ENCODE data around the gene NTSR1.

Gene NTSR1

DNA sequence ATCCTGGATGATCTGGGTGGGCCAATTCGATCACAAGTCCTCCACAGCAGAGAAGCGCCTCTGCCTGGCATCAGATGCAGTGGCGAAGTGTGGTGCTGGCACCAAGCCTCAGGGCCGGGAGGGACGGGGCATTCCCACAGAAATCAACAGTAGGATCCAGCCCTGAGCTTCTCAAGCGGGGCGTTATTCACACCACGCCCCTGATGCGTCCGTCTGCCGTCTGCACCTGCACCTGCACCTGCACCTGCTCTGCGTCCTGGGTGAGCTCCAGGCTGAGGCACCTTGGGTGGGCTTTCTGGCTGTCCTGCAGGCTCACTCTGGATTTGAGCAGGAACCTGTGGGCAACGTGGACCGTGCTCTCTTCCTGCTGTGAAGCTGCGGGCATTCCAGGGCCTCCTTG, 13.8 kb upstream of the NTSR1 start:
- FAIRE-seq, result no peak

DNA sequence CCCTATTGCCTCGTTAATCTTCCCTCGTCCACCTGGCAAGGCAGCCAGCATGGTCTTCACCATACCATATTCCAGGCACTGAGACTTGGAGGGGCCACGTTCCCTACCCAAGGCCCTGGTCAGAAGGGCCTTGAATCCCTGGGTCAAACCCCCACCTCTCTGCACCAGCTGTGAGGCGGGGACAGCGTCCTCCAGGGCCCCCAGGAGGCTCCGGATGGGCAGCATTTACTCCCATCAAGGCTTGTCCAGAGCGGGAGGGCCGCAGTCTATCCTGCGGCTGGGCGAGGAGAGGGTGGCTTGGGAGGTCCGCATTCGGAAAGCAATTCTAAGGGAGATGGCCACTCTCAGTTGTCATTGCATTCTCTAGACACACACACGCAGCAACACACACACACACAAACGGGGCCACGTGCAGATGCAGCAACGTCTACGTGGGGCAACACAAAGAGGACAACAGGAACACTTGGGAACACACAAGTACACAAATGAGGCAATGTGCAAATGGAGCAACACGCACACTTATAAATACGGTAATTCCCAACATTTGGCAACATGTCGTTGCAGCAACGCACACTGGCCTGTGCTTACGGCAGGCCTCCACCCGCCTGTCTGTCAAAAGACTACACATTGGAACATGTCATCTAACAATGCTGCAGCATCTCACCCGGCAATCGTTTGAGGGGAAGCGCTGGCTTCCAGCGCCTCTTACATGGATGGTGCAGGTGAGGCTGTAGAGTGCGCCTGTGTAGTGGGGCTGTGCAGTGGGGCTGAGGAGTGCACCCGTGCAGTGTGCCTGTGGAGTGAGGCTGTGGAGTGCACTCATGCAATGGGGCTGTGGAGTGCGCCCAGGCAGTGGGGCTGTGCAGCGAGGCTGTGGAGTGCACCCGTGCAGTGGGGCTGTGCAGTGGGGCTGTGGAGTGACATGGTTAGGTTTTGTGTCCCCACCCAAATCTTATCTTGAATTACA, 12.9 kb upstream of the NTSR1 start:
- FAIRE-seq, result no peak

DNA sequence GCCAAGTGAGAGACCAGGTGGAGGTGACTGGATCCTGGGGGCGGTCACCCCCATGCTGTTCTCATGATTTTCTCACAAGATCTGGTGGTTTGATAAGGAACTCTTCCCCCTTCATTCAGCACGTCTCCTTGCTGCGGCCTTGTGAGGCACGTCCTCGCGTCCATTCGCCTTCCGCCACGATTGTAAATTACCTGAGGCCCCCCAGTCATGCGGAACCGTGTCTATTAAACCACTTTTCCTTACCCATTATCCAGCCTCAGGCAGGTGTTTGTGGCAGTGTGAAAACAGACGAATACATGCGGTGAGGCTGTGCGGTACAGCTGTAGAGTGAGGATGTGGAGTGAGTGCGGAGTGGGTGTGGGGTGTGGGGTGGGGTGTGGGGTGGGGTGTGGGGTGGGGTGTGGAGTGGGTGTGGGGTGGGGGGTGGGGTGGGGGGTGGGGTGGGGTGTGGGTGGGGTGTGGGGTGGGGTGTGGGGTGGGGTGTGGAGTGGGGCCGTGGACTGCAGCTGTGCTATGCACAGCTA, 12.1 kb upstream of the NTSR1 start:
- no peak for FAIRE-seq

DNA sequence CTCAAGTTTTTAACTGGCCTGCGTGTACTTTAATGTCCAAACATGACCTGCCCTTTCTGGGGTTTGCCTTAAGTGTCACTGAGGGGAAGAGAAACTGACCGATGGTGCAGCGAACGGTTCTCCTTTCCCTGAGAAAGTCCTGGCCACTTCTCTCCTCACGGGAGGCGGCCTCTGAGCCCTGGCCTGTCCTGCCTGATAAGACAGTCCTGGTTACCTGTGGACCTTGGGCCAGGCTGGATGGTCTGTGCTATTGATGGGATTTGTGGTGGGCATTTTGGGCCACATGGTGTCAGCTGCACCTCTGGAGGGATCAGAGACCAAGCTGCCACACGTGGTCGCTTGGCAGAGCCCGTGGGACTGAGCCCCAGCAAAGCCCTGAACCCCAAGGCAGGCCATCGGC, 11.6 kb upstream of the NTSR1 start:
- FAIRE-seq, result no peak

DNA sequence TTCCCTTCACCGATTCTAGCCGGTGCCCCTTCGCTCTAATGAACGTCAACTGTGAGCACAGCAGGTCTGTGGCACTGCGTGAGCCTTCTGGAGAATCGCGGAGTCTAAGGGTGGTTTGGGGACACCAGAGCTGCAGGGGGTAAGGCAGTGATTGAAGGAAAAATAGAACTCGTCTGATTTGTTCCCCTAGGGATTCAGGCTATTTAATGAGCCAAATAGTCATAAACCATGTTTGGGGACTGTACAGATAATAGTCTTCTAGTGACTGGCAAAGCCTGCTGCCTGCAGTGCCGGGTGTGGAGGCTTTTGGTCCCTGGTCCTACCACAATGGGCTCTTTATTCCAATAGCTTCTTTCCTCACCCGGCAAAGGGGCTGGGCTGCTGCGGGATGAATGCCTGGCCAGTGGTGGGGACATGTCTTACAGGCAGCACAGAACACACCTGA, 11.1 kb upstream of the NTSR1 start:
- no peak for FAIRE-seq

DNA sequence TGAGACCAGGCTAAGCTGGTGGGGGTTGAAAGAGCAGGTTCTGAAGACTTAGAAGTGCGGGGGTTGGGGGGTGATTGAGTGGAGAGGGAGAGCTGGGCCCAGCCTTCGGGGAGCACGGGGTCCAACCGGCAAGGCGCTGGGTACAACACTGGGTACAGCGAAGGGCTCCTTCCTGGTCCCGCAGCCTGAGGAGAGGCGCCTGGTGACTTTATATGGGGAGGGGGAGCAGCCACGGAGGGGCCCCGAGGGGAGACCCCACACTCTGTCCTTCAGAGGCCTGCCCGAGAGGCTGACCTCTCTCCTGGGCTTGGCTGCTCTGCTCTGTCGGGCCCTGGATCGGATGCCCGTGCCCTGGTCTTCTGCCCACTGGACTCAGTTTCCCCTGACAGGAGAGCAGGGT, 10.4 kb upstream of the NTSR1 start:
- no peak for FAIRE-seq

DNA sequence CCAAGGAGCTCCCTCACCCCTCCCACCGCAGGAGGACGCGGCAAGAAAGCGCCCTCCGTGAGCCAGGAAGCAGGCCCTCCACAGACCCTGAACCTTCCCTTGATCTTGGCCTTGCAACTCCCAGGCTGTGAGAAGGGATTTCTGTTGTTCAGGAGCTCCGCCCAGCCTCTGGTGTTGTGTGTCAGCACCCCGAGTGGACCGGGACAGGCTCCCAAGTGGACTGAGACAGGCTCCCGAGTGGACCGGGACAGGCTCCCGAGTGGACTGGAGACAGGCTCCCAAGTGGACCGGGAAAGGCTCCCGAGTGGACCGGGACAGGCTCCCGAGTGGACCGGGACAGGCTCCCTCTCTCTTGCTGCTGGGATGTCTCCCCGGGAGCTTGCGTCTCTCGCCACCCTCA, 9.3 kb upstream of the NTSR1 start:
- no peak for FAIRE-seq

DNA sequence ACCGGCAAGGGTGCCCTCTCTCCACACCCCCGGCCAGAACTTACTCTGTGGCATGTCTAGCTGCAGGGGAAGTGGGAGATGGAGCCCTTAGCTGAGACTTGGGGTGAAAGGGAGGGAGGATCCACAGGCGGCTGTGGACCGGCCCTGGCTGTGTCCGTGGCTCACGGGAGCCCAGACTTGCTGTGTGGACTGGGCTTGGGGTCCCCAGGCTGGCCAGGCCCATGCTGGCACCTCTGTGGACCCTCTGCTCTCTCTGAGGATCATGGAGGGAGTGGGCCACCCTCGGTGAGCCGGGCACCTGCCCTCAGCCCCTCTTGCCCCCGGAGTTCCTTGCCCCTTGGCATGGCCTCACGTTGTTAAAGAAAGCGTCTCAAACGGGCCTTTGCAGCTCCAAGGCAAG, 8.9 kb upstream of the NTSR1 start:
- FAIRE-seq, result no peak

DNA sequence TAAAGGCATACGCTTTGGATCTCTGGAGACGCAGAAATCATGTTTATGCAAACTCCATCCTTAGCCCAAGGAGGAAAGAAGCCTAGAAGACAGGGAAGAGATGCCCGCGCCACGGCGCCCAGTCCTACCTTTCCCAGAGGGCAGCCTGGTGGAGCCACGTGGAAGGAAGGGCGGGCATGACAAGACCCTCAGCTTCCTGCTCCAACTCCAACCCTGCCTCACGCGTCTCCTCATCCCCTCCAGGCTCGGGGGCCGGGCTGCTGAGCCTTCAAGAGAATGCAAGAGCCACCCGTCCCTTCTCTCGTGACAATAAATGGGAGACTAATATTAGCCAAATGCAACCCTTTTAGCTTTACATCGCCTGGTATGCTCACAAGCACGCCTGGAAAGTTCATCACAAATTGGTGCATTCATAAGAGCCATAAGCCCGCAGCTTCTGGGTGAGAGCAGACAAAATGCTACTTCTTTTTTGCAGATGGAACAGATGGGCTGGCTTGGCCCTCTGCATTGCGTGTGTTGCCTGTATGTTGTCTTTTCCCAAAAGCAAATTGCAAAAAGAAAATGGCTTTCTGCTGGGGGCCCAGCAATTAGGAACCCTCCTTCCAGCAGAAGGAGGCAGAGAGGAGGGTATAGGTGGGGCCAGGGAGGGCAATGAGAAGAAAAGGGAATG, 8.2 kb upstream of the NTSR1 start:
- no peak for FAIRE-seq

DNA sequence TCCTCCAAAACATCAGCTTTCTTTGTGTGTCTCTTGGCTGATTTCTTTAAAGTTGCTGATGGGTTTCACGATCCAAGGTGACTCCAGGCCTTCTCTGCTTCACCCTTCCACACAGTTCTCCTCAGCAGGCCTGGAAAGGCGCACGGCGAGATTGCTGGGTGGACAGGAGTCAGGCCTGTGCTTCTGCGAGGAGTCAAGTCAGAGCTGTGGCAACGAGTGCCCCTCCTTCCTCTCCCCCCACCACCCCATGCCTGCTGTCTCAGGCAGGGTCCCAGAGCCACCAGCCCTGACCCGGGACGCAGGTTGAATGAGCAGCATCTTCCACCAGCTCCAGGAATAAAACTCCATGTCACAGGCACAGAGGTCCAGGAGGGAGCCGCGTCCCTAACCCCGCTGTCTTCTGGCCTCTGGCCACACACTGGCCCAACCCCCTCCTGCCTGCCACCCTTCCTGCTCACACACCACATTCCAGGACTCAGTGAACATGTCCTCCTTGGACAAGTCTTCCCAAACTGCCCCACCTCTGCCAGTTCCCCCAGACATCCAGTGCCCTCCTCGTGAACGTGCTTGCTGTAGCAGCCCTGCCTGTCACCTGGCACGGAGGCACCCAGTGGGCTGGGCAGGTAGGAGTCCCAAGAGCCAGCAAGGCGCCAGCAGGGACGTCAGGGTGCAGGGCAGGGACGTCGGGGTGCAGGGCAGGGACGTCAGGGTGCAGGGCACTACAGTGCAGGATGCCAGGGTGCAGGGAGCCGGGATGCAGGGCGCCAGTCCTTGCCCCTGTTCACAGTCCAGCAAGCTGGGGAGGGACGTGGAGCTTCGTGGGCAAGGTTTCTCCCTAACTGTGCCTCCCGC, 7.2 kb upstream of the NTSR1 start:
- FAIRE-seq, result no peak

DNA sequence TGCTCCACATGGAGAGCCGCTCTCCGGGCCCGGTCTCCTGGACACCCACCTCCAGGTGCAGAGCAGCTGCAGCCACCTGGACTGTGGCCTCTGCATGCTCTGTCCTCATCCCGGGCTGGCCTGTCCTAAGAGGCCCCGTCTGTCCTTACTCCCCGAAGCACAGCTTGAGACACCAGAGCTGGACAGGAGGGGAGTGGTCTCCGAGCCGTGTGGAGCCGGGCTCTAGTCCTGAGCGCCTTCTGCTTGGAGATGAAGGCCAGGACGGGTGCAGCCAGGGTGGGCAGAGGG, 6.7 kb upstream of the NTSR1 start:
- FAIRE-seq, result no peak

DNA sequence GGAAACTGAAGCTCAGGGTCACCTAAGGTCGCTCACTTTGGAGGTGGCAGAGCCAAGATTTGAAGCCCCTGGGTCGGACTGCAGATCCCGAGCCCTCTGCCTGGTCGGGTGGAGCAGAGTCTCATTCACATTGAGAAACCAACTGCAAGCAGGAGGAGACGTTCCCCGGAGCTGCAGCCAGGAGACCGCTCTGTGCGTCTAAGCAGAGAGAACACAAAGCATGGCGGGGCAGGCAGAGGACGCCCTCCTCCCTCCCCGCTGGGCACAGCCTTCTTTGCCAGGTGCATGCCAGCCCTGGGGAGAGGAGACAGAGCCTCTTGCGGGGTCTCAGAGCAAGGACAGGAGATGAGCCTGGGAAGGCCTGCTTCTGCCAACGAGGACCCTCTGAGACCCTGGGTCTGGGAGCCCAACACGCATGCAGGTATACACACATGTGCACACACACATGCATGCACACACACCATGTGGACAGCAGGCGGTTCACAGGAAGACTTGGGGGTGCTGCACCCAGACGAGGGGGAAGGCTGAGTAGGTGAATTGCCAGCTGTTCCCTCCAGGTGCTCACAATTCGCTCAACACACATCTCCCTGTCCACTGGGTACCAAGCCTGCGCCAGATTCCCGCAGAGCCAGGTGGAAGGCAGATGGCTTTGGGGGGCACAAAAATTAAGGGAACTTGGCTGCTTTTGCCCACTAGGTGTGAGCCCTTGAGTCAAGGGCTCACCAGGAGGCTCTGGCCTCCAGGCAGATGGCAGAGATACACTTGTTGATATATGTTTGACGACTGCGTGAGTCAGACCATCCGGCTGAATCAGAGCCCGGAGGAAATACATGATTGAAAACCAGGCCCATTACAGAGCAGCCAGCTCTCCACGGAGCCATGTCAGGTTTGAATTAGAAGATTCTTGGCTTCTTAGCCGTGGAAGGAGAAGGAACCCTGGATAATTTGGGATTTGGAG, 5.5 kb upstream of the NTSR1 start:
- no peak for FAIRE-seq

DNA sequence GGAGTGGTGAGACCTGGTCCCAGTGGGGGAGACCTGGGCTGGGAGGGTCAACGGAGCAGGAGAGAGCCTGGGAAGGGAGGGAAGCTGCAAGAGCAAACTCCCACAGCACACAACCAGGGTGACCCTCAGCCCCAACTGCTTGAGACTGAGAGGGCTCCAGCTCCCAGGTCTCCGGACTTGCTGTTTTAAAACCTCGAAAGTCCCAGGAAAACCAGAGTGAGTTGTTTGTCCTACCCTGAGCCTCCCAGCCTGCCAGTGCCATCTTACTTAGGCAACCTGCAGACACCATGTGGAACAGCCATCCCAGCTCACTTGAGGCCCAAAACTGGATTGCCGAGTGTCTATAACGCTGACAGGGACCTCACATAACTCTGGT, 4.8 kb upstream of the NTSR1 start:
- no peak for FAIRE-seq

DNA sequence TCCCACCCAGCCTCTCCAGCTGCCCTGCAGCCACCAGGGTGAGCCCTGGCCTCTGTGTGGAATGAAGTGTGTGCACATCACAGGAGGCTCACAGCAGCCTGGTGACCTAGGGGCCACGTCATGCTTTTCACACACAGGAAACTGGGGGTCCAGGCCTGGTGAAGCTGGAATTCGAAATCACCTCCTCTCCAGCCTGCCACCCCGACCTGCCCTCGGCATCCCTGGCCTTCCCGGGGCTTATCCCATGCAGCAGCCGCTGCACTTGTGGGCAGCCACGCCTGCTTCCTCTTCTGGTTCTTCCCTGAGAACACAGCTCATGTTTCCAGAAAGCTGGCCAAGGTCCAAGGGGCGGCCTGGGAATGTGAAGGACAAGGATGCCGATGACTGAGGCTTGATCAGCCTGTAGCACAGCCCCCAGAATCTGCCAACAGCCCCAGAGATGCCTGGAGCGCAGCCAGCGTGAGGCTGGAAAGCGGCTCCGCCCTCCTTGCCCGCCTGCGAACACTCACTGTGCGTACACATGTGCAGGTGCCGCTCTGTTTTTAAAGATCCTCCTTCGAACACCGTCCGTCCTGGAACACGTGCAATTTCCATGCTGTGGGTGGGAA, 4.2 kb upstream of the NTSR1 start:
- FAIRE-seq, result no peak

DNA sequence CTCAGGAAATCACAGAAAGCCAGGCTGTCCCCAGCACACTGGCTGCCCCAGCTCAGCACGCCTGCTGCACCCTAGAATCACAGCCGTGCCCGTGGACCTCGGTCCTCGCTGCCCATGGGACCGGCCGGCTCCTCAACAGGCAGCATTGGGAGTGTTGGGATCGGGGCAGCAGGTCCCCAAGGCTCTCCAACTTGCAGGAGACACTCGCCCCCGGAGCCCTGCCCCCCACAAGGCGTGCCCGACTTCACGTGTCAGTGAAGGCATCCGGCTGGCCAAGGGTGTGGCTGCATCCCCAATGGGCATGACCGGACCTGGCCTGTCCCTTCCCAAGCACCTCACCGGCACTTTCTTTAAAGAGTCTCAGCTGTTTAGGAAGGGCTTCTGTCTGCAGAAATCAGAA, 3.0 kb upstream of the NTSR1 start:
- FAIRE-seq, result no peak

DNA sequence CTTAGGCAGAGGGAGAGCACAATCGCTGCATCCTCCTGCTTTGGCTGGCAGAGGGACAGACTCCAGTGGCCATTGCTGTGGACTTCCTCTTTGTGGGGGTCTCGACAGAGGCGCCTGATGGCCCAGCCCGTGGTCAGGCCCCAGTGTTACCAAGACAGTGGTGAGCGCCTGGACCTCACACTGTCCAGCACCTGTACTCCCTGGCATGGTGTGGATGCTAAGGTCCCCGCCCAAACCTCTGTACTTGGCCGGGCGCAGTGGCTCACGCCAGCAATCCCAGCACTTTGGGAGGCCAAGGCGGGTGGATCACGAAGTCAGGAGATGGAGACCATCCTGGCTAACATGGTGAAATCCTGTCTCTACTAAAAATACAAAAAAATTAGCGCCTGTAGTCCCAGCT, 2.3 kb upstream of the NTSR1 start:
- FAIRE-seq, result no peak

DNA sequence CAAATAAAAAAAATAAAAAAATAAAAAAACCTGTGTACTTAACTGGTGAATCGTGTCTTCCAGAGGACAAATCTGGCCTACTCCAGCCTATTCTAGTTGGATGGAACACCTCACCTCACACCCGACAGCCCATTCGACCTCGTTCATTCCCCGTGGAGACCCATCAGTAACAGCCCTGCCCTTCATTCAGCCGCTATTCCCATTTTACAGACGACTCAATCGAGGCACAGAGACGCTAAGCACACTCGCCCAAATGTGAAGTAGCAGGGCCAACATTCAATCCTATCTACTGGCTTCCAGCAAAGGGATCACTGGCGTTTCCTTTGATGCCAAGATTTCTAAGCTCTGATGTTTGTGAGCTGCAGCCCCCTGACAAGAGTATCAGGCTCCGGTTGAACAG, 1.8 kb upstream of the NTSR1 start:
- no peak for FAIRE-seq

DNA sequence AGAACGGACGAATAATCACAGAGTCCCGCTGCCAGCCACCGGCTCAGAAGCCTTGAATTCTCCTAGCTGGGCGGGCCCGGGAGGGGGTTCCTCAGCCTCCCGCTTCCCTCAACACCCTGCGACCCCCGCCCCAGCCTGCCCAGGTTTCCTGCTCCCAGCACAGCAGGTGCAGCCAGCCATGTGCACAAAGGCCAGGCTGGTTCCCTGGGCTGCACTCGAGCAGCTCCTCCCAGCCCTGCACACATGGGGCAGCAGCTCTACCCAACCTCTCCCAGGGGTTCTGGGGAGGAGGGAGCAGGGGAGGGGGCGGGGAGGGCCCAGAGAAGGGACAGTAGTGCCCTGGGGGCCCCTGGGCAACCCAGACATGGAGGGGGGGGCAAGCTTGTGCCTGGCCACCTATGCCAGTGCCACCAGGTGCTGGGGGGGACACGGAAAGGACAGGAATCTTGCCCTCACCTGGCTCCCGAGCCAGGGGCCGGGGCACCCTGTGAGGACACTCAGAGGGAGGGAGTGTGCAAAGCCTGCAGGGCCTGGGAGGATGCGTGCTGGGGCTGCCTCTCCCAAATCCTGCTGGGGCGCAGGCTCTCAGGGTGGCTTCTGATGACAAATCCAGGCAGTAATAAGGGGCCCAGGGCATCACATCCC, 1.2 kb upstream of the NTSR1 start:
- no peak for FAIRE-seq

DNA sequence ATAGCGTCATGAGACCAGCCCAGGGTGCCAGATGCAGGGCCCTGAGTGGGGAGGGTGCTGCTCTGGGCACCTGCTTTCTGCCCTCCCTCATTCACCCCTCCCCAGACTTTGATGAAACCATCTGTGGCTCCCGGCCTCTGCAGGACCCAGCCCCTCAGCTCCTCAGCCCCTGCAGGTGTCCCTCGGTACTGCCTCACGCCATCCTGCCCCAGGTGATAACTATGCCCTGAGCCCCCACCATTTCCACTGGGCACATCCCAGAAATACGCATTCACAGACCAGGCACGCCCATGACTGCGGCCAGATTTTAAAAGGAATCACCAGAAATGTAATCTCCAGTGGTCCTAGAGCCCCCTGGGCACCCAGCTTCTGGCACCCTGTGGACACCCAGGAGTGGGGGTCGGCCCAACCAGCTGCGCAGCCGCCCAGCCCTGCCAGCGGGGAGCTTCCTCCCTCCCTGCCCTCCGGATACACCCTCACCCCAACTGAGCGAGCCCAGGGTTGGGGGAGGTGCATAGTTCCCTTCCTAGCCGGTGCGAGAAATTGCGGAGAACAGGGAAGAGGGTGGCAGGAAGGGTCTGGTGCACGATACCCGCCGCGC, 615 bp upstream of the NTSR1 start:
- FAIRE-seq, result no peak

DNA sequence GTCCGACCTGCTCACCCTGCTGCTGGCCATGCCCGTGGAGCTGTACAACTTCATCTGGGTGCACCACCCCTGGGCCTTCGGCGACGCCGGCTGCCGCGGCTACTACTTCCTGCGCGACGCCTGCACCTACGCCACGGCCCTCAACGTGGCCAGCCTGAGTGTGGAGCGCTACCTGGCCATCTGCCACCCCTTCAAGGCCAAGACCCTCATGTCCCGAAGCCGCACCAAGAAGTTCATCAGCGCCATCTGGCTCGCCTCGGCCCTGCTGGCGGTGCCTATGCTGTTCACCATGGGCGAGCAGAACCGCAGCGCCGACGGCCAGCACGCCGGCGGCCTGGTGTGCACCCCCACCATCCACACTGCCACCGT, 885 bp downstream of the NTSR1 start:
- no peak for FAIRE-seq
